Vagina (tissue), 2 donors: Measurements from ENCODE around the gene IGF2BP3.

Experiments
- POLR2A ChIP-seq, 2 donors: fragments of 450-650 bp; IDR thresholded peaks; one replicate each; pipeline ENCODE4 v1.6.1; 2017; ENCODE audit warnings: antibody characterized with exemption in 2 of 2, mild to moderate bottlenecking in 2 of 2, moderate library complexity in 2 of 2
- POLR2AphosphoS5 ChIP-seq, 2 donors: sonication (generic); formaldehyde crosslinking; IDR thresholded peaks; one replicate each; pipeline ENCODE4 v1.9.0; 2017; ENCODE audit warnings: antibody characterized with exemption in 2 of 2, mild to moderate bottlenecking in 2 of 2, low read depth in 1 of 2; ENCODE audit not compliant: insufficient read depth in 1 of 2
- TF ChIP-seq, protein P1 (sequence below), 3 experiments: fragments of 450-650 bp in 2 of 3; fragments of 200-600 bp in 1 of 3; sonication (generic) in 1 of 3; IDR thresholded peaks; one replicate each; pipeline ENCODE4 v1.5.1; 2017 to 2019; ENCODE audit warnings: antibody characterized with exemption in 3 of 3, mild to moderate bottlenecking in 2 of 3, moderate library complexity in 2 of 3

DNA sequence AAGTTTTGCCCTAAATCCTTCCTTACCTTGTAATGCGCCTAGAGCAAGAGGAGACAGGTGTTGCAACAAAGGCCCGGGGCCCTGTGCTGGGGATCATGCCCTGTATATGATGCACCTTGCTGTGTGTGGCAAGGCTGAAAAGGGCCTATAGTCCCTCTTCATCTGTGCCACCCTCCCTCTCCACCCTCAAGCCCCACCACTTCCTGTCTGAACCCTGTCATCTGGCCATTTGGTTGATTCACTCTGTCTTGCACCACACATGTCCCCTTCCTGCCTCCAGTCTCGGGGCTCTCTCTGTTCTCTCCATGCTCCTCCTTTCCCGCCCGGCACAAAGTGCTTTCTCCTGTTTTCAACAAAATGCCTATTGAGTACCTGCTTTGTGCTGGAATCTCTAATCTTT lies 182.7 kb downstream of the IGF2BP3 start:
- TF ChIP-seq, protein P1, sequence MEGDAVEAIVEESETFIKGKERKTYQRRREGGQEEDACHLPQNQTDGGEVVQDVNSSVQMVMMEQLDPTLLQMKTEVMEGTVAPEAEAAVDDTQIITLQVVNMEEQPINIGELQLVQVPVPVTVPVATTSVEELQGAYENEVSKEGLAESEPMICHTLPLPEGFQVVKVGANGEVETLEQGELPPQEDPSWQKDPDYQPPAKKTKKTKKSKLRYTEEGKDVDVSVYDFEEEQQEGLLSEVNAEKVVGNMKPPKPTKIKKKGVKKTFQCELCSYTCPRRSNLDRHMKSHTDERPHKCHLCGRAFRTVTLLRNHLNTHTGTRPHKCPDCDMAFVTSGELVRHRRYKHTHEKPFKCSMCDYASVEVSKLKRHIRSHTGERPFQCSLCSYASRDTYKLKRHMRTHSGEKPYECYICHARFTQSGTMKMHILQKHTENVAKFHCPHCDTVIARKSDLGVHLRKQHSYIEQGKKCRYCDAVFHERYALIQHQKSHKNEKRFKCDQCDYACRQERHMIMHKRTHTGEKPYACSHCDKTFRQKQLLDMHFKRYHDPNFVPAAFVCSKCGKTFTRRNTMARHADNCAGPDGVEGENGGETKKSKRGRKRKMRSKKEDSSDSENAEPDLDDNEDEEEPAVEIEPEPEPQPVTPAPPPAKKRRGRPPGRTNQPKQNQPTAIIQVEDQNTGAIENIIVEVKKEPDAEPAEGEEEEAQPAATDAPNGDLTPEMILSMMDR (IDR thresholded peaks at IDR 0.05) = no peak
- TF ChIP-seq POLR2A (IDR thresholded peaks at IDR 0.05) (no peak), POLR2AphosphoS5 (IDR thresholded peaks at IDR 0.05; ENCODE audit: insufficient read depth in 1 of 2, low read depth in 1 of 2) (no peak)
